COLO668 (cell line): ENCODE data around the gene ALPK3.

ENCODE experiments used
- DNase-seq: peaks from one replicate; lab custom pipeline; 2025; ENCODE audit not compliant: unreplicated experiment; lab: John Stamatoyannopoulos, UW

ALPK3 gene

GRCh38 chr15:84821501-84822021 is 4.4 kb downstream of the ALPK3 start:
- DNase-seq = no peak

GRCh38 chr15:84822653-84823281 is 5.6 kb downstream of the ALPK3 start:
- no peak for DNase-seq

GRCh38 chr15:84823282-84823878 is 6.2 kb downstream of the ALPK3 start:
- no peak for DNase-seq

GRCh38 chr15:84824260-84825007 is 7.3 kb downstream of the ALPK3 start:
- DNase-seq = no peak

GRCh38 chr15:84826369-84826823 is 9.2 kb downstream of the ALPK3 start:
- DNase-seq = peak; percentile 36

GRCh38 chr15:84827246-84827645 is 10.1 kb downstream of the ALPK3 start:
- no peak for DNase-seq

GRCh38 chr15:84828086-84828908 is 11.1 kb downstream of the ALPK3 start:
- no peak for DNase-seq

GRCh38 chr15:84829428-84829827 is 12.3 kb downstream of the ALPK3 start:
- DNase-seq = no peak

- no peak for DNase-seq
Measured at GRCh38 chr15:84830036-84830435, 12.9 kb downstream of the ALPK3 start.

- no peak for DNase-seq
Measured at GRCh38 chr15:84831028-84831427, 13.9 kb downstream of the ALPK3 start.

- DNase-seq = no peak
Measured at GRCh38 chr15:84831613-84832012, 14.5 kb downstream of the ALPK3 start.

- DNase-seq = peak; percentile 5
Measured at GRCh38 chr15:84832448-84833040, 15.4 kb downstream of the ALPK3 start.

- no peak for DNase-seq
Measured at GRCh38 chr15:84833447-84834228, 16.5 kb downstream of the ALPK3 start.

- DNase-seq = peak; percentile 49
Measured at GRCh38 chr15:84834229-84834955, 17.2 kb downstream of the ALPK3 start.

- DNase-seq = peak; percentile 46
Measured at GRCh38 chr15:84834969-84835368, 17.8 kb downstream of the ALPK3 start.

- DNase-seq = no peak
Measured at GRCh38 chr15:84835661-84836337, 18.6 kb downstream of the ALPK3 start.

- DNase-seq = no peak
Measured at GRCh38 chr15:84836844-84837243, 19.7 kb downstream of the ALPK3 start.

- no peak for DNase-seq
Measured at GRCh38 chr15:84839714-84840113, 22.6 kb downstream of the ALPK3 start.

GRCh38 chr15:84840255-84840654 is 23.1 kb downstream of the ALPK3 start:
- DNase-seq = no peak
